HUDEP-2 (cell line): ENCODE data around the gene CSPG4.
A peak's percentile ranks its signal among the peaks of the same experiment; 100 is the strongest.
"Not testable (repeated sequence)": the region's sequence is repeated elsewhere in the genome, so short reads cannot be mapped to it uniquely, and the experiment has no call there.

Source experiments
- DNase-seq, 76 experiments: peaks; one replicate each; lab custom pipeline; 2025; ENCODE audit not compliant: unreplicated experiment in 76 of 76; lab: John Stamatoyannopoulos, UW

Gene CSPG4

GRCh38 chr15:75712668-75713337 is at the start of gene CSPG4:
Gene CSPG4, minus strand, starts transcription at chr15:75712848. Its CDS starts 93 bp downstream, at chr15:75712755.
- no peak for DNase-seq

GRCh38 chr15:75762357-75762718 is 49.7 kb upstream of the CSPG4 start:
- DNase-seq, result not testable (repeated sequence)

- no peak for DNase-seq
Measured at GRCh38 chr15:75761446-75762356, 49.1 kb upstream of the CSPG4 start.

GRCh38 chr15:75760704-75761435 is 48.2 kb upstream of the CSPG4 start:
- DNase-seq, result no peak

- DNase-seq, result not testable (repeated sequence)
Measured at GRCh38 chr15:75760131-75760520, 47.5 kb upstream of the CSPG4 start.

- no peak for DNase-seq
Measured at GRCh38 chr15:75759416-75760130, 46.9 kb upstream of the CSPG4 start.

- DNase-seq, result peak in 74 of 76 experiments; percentile 31 to 87 (median 78)
Measured at GRCh38 chr15:75758071-75758872, 45.6 kb upstream of the CSPG4 start.

- DNase-seq, result not testable (repeated sequence)
Measured at GRCh38 chr15:75754871-75755270, 42.2 kb upstream of the CSPG4 start.

GRCh38 chr15:75753145-75753544 is 40.5 kb upstream of the CSPG4 start:
- no peak for DNase-seq

- DNase-seq, result no peak
Measured at GRCh38 chr15:75751891-75752290, 39.2 kb upstream of the CSPG4 start.

GRCh38 chr15:75751116-75751875 is 38.6 kb upstream of the CSPG4 start:
- no peak for DNase-seq

GRCh38 chr15:75750261-75751050 is 37.8 kb upstream of the CSPG4 start:
- no peak for DNase-seq

- no peak for DNase-seq
Measured at GRCh38 chr15:75749820-75750219, 37.2 kb upstream of the CSPG4 start.

GRCh38 chr15:75748882-75749281 is 36.2 kb upstream of the CSPG4 start:
- not testable (repeated sequence) for DNase-seq

GRCh38 chr15:75747121-75747520 is 34.5 kb upstream of the CSPG4 start:
- not testable (repeated sequence) for DNase-seq

GRCh38 chr15:75745305-75745704 is 32.7 kb upstream of the CSPG4 start:
- no peak for DNase-seq

- DNase-seq, result not testable (repeated sequence)
Measured at GRCh38 chr15:75742346-75742745, 29.7 kb upstream of the CSPG4 start.

- DNase-seq, result no peak
Measured at GRCh38 chr15:75739791-75740190, 27.1 kb upstream of the CSPG4 start.
